Measurements from ENCODE around the gene RANBP17. TPM values are rescaled to one million over a fixed set of nuclear protein-coding genes. Genes with fewer than 3 reads are reported as not detected.
"Not testable (repeated sequence)": the region's sequence is repeated elsewhere in the genome, so short reads cannot be mapped to it uniquely, and the experiment has no call there.

The RANBP17 gene
- total RNA-seq, 1 experiment from 2014 or later = not detected

DNA sequence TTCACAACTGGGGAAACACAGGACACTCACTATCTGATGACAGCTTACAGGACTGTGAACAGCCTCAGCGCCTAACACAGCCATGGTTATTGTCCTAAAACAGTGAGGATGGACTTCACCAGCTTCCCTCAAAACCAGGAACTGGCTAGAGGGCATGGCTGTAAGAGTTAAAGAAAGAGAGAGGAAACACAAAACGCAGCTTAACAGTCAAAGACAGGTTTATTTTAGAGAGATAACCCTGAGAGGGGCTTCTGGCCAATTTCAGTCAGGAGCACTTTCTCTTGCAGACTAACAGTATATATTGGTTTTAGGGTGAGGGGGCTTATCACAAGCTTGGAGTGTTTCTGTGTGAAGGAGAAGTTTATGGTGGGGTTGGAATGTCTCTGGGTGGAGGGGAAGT is 35.7 kb upstream of the RANBP17 start:
- no peaks in the 10 kb centered on the region for H3K9me3 ChIP-seq (ENCODE audit: low read depth, low read length, poor library complexity, severe bottlenecking)
- DNase-seq (ENCODE audit: low spot score) = no peak
- no peak overlapping the region for H3K27ac ChIP-seq (ENCODE audit: low read depth, low read length, poor library complexity, severe bottlenecking)
- H3K36me3 ChIP-seq (ENCODE audit: insufficient read depth, low read length, poor library complexity, severe bottlenecking) = no peaks in the 10 kb centered on the region
- H3K4me1 ChIP-seq (ENCODE audit: insufficient read depth, low read length, poor library complexity, severe bottlenecking) = no peaks in the 10 kb centered on the region
- H3K4me3 ChIP-seq (ENCODE audit: low read depth, low read length, poor library complexity, severe bottlenecking) = no peak overlapping the region
- TF ChIP-seq EZH2 (IDR thresholded peaks at IDR 0.05; ENCODE audit: borderline replicate concordance, low read depth, low read length, poor library complexity, severe bottlenecking) (no peak), CTCF (conservative IDR thresholded peaks at IDR 0.05; ENCODE audit: low read depth, low read length) (no peak)
- CTCF ChIA-PET = no interaction called here
- intact Hi-C loops (cut with micrococcal nuclease; ENCODE audit: unreplicated experiment) = no loop called here
- POLR2A ChIA-PET (ENCODE audit: low non-redundant PET) = no interaction called here
- H3K27me3 ChIP-seq (replicated peaks; ENCODE audit: insufficient read depth, low read depth, low read length, poor library complexity) = no peaks in the 10 kb centered on the region
- BruUV-seq (replicated peaks) = no TSS peak

DNA sequence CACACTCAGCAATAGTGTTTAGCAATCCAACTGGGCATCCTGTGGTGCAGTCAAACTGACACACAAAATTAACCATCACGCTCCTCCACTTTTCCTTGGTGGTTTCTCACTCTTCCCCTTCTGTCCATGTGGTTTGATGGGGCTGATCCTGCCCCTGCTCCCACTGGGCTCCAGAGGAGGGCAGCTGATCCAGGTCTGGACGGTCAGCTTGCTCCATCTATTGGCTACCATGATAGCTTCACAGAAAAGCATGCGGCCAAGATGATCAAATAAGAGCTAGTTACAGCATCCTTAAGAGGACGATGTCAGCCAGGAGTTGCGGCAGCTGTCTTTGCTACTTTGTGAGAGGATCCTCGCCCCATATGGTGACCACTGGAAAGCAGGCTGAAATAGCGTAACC is 29.6 kb upstream of the RANBP17 start:
- ChIA-PET CTCF (no interaction called here), POLR2A (ENCODE audit: low non-redundant PET) (no interaction called here)
- Histone ChIP-seq H3K36me3 (ENCODE audit: insufficient read depth, low read length, poor library complexity, severe bottlenecking) (no peaks in the 10 kb centered on the region), H3K4me3 (ENCODE audit: low read depth, low read length, poor library complexity, severe bottlenecking) (no peak overlapping the region), H3K4me1 (ENCODE audit: insufficient read depth, low read length, poor library complexity, severe bottlenecking) (no peaks in the 10 kb centered on the region), H3K9me3 (ENCODE audit: low read depth, low read length, poor library complexity, severe bottlenecking) (no peaks in the 10 kb centered on the region), H3K27me3 (replicated peaks; ENCODE audit: insufficient read depth, low read depth, low read length, poor library complexity) (no peaks in the 10 kb centered on the region), H3K27ac (ENCODE audit: low read depth, low read length, poor library complexity, severe bottlenecking) (no peak overlapping the region)
- no TSS peak for BruUV-seq (replicated peaks)
- TF ChIP-seq EZH2 (IDR thresholded peaks at IDR 0.05; ENCODE audit: borderline replicate concordance, low read depth, low read length, poor library complexity, severe bottlenecking) = no peak
- TF ChIP-seq CTCF (conservative IDR thresholded peaks at IDR 0.05; ENCODE audit: low read depth, low read length) = no peak
- intact Hi-C loops (cut with micrococcal nuclease; ENCODE audit: unreplicated experiment) = no loop called here
- no peak for DNase-seq (ENCODE audit: low spot score)

GRCh38 chr5:170833981-170834380 is 27.8 kb upstream of the RANBP17 start:
- CTCF ChIA-PET; BruUV-seq (replicated peaks); H3K9me3 ChIP-seq (ENCODE audit: low read depth, low read length, poor library complexity, severe bottlenecking); DNase-seq (ENCODE audit: low spot score); H3K27ac ChIP-seq (ENCODE audit: low read depth, low read length, poor library complexity, severe bottlenecking); H3K27me3 ChIP-seq (replicated peaks; ENCODE audit: insufficient read depth, low read depth, low read length, poor library complexity); H3K4me3 ChIP-seq (ENCODE audit: low read depth, low read length, poor library complexity, severe bottlenecking); H3K36me3 ChIP-seq (ENCODE audit: insufficient read depth, low read length, poor library complexity, severe bottlenecking); H3K4me1 ChIP-seq (ENCODE audit: insufficient read depth, low read length, poor library complexity, severe bottlenecking); POLR2A ChIA-PET (ENCODE audit: low non-redundant PET); intact Hi-C loops (cut with micrococcal nuclease; ENCODE audit: unreplicated experiment): not testable (repeated sequence)

DNA sequence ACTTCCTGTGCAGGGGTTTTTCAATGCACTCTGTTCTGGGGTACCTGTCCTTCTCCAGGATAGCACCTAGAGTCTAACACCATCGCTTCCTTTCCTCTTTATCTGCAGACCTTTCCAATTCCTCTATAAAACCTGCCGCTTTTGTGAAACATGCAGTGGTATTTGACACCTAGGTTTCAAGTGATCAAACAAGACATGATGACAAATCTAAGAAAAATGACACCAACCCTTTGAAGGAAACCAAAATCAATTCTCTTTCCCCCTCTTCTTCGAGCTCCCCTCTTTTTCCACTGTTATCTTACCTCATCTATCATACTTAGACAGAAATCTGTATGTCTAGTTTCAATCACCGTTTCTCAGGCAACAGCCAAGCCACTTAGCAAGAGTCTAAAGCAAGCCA is 25.6 kb upstream of the RANBP17 start:
- no TSS peak for BruUV-seq (replicated peaks)
- Histone ChIP-seq H3K36me3 (ENCODE audit: insufficient read depth, low read length, poor library complexity, severe bottlenecking) (no peaks in the 10 kb centered on the region), H3K27me3 (replicated peaks; ENCODE audit: insufficient read depth, low read depth, low read length, poor library complexity) (no peaks in the 10 kb centered on the region), H3K9me3 (ENCODE audit: low read depth, low read length, poor library complexity, severe bottlenecking) (no peaks in the 10 kb centered on the region), H3K27ac (ENCODE audit: low read depth, low read length, poor library complexity, severe bottlenecking) (no peak overlapping the region), H3K4me1 (ENCODE audit: insufficient read depth, low read length, poor library complexity, severe bottlenecking) (no peaks in the 10 kb centered on the region), H3K4me3 (ENCODE audit: low read depth, low read length, poor library complexity, severe bottlenecking) (no peak overlapping the region)
- intact Hi-C loops (cut with micrococcal nuclease; ENCODE audit: unreplicated experiment) = no loop called here
- no peak for DNase-seq (ENCODE audit: low spot score)
- CTCF ChIA-PET = no interaction called here
- TF ChIP-seq CTCF (conservative IDR thresholded peaks at IDR 0.05; ENCODE audit: low read depth, low read length) (no peak), EZH2 (IDR thresholded peaks at IDR 0.05; ENCODE audit: borderline replicate concordance, low read depth, low read length, poor library complexity, severe bottlenecking) (no peak)
- POLR2A ChIA-PET (ENCODE audit: low non-redundant PET) = no interaction called here

All from A673 (cell line).